GM19397 (cell line): ENCODE results near the gene SMOC1.

Experiments
- ATAC-seq: cut with Tn5 transposase; IDR thresholded peaks from one replicate; pipeline ENCODE4 v1.9.1; 2021; ENCODE audit warnings: mild to moderate bottlenecking, moderate library complexity; ENCODE audit not compliant: unreplicated experiment

The SMOC1 gene

GRCh38 chr14:69861025-69861569, 18.1 kb upstream of the SMOC1 start:
- ATAC-seq, result no peak

GRCh38 chr14:69863083-69863482, 16.1 kb upstream of the SMOC1 start:
- no peak for ATAC-seq

- ATAC-seq, result no peak
Measured at GRCh38 chr14:69865701-69866365, 13.4 kb upstream of the SMOC1 start.

- no peak for ATAC-seq
Measured at GRCh38 chr14:69868363-69868963, 10.8 kb upstream of the SMOC1 start.

GRCh38 chr14:69870613-69871012, 8.6 kb upstream of the SMOC1 start:
- no peak for ATAC-seq

- no peak for ATAC-seq
Measured at GRCh38 chr14:69873877-69874780, 5.1 kb upstream of the SMOC1 start.

GRCh38 chr14:69876221-69876847, 2.9 kb upstream of the SMOC1 start:
- ATAC-seq, result no peak

GRCh38 chr14:69876848-69877306, 2.3 kb upstream of the SMOC1 start:
- ATAC-seq, result no peak

GRCh38 chr14:69877492-69877891, 1.7 kb upstream of the SMOC1 start:
- no peak for ATAC-seq

GRCh38 chr14:69878251-69878650, 965 bp upstream of the SMOC1 start:
- ATAC-seq, result no peak

- no peak for ATAC-seq
Measured at GRCh38 chr14:69880044-69880487, 850 bp downstream of the SMOC1 start.

- ATAC-seq, result no peak
Measured at GRCh38 chr14:69880893-69881292, 1.7 kb downstream of the SMOC1 start.

GRCh38 chr14:69882116-69882864, 3.1 kb downstream of the SMOC1 start:
- ATAC-seq, result no peak

GRCh38 chr14:69882915-69883314, 3.7 kb downstream of the SMOC1 start:
- ATAC-seq, result no peak

GRCh38 chr14:69886453-69887242, 7.4 kb downstream of the SMOC1 start:
- ATAC-seq, result no peak

- no peak for ATAC-seq
Measured at GRCh38 chr14:69887740-69888657, 8.8 kb downstream of the SMOC1 start.

- ATAC-seq, result no peak
Measured at GRCh38 chr14:69891422-69891821, 12.2 kb downstream of the SMOC1 start.

- ATAC-seq, result no peak
Measured at GRCh38 chr14:69895109-69895508, 15.9 kb downstream of the SMOC1 start.
